GM21786 (cell line): ENCODE measurements around the gene SETD3.

Source experiments
- ATAC-seq: cut with Tn5 transposase; IDR thresholded peaks from one replicate; pipeline ENCODE4 v1.9.1; 2021; ENCODE audit not compliant: unreplicated experiment

SETD3 gene

DNA sequence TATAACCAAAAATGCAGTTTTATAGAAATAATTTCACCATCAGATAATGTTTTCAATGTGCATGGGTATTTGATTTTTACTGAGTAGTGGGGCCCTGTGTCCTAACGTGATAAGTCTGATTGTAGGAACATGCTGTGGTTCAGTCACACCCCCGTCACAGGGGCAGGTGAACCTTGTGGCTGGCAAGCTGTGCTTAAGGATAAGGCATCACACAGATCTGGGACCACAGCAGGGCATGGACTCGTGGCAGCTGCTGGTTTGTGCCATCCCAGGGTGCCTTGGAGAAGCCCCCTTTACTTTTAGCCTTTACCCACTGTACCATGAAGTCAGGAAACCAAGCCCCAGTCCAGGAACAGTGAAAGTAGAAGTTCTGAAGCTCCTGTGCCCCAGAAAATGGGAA lies 17.2 kb upstream of the SETD3 start:
- ATAC-seq = no peak

GRCh38 chr14:99497341-99497740 lies 16.7 kb upstream of the SETD3 start:
- ATAC-seq = no peak

GRCh38 chr14:99484106-99484505 lies 3.4 kb upstream of the SETD3 start:
- ATAC-seq = no peak

DNA sequence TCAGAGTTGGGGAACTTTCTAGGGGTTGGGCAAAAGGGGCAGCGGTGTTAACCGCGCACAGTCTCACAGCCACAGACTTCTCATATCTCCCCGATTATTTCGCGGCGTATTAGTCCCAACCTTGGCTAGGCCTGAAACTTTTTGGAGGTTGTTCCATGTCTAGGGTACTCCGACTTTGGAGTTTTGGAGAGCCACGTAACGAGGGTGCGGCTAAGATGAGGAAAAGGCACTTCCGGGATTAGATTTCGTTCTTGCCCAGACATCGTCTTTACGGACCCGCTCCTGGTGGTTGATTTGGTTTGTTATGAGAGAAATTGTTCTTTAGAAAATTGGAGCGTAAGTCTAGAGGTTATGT lies 1.1 kb upstream of the SETD3 start:
- no peak for ATAC-seq

GRCh38 chr14:99480917-99481744 lies 472 bp upstream of the SETD3 start, which contains the start of gene CCNK:
TSS of gene CCNK (plus strand) at chr14:99481409. CDS start at chr14:99492678, 11,269 bp downstream.
- ATAC-seq = peak; percentile 87

DNA sequence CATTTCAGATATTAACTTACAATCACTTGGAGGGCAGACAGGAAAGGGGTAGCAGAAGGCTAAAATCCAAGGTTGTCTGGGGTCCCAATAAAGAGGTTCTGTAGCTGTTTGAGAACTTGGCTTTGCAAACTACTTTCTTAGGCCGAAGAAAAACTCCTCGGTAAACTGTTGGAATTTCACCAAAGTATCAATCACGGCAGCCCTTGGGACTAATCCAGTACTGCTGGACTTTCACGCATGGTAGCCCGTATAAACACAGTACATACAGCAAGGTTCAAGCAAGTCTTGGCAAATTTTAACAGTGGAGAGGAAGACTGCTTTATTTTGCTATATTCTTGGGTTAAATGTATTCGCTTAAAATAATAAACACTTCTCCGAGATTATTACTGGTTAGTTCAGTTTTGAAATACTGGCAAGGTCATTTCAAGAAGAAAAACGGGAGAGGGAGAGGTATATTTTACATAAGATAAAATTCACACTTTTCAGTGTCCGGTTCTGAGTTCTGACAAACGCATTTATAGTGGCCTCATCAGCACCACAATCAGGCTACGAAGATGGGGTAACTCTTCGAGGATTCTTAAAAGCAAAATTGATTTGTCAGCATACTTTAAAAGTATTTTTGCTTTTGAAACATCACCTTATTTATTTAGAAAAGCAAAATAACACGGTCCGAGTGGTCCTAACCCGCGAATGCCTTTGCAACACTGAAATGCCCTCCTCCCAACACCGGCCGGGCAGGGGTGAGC lies 1.3 kb downstream of the SETD3 start:
- no peak for ATAC-seq

DNA sequence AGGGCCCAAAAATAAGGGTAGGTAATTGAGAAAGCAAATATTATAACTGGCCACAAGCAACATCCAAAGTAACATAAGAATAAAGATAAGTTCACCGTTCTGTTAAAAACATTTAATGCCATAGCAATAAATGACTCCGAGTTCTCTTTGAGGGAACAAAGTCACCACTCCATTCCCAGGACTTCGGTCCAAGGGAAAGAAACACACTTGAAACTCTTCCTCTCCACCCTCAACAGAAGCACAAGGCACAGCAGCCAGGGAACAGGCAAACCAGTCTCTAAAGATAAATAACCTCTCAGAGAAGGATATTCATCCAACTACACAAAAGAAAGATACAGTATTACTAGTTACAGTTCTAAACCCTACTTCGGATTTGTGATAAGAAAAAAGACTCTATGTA lies 2.5 kb downstream of the SETD3 start:
- no peak for ATAC-seq

DNA sequence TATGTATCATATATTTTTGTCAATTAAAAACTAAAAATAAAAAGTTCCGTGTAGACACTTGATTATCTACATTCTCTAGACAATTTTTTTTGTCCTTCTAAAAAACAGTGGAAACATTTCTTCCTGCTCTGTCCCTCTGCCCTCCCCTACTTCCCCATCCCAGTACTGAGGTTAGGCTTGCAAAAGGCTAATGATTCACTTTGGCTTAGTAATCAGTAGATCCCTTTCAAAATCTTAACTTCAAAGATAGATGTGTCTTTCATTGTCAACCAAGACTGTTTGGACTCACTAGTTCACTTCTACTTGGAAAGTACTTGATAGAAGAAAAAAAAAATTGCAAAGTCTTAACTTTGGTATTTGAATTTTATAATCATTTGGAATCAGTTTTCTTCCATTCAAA lies 3.8 kb downstream of the SETD3 start:
- ATAC-seq = no peak

DNA sequence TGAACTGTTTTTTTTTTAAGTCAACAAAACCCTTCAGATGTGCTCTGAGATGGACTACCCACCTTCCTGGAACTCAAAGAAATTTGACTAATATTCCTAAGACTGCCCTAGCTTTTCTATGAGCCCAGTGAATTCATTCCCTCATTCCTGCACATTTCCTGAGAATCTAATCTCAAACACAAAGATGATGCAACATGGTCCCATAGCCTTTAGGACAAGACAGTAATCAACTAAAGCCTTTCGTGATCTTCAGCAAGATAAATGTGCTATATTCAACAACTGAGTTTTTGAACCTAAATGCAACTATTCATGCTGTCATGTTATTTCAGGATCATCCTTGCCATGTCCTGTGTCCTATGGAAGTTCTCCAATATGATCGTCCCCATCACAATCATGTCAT lies 5.0 kb downstream of the SETD3 start:
- ATAC-seq = no peak

- ATAC-seq = no peak
Observed at GRCh38 chr14:99475179-99475578, 5.5 kb downstream of the SETD3 start.

GRCh38 chr14:99473458-99473857 lies 7.2 kb downstream of the SETD3 start:
- no peak for ATAC-seq

GRCh38 chr14:99472937-99473336 lies 7.7 kb downstream of the SETD3 start:
- ATAC-seq = no peak

- ATAC-seq = no peak
Observed at GRCh38 chr14:99471731-99472130, 8.9 kb downstream of the SETD3 start.

GRCh38 chr14:99468836-99469592 lies 11.6 kb downstream of the SETD3 start:
- no peak for ATAC-seq

- ATAC-seq = no peak
Observed at GRCh38 chr14:99468081-99468480, 12.6 kb downstream of the SETD3 start.

DNA sequence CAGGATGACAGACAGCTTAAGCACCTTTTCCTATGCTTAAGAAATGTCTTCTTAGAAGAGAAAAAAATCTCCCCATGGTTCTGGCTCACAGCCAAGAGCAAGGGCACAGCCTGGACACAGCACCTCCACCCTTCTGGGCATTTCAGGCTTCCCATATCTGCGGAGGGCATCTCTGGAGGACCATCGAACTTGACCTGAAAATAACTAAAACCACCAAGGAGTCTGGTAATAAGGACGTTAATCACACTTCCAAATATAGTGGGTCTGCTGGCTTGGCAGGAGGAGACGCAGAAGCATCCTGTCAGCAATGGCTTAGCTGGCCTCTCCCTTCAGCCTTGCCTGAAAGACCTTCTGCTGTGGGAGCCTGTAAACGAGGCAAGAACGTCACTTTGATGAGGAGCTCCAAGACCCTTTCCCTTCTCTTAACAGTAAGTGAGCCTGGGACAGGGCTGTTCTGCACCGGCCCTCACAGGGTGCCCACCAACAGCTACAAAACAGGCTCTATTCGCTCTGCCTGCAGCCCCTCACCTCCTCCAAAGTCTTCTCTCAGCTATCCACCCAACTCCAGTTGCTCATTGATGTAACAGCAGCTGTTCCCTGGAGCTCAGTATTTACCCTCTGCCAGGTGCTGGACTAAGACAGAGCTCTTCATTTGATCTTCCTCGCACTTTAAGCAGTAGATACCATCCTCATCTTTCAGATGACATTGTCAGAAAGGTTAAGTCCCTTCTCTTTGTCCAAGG lies 13.2 kb downstream of the SETD3 start:
- no peak for ATAC-seq

- ATAC-seq = no peak
Observed at GRCh38 chr14:99466758-99467157, 13.9 kb downstream of the SETD3 start.

- ATAC-seq = no peak
Observed at GRCh38 chr14:99465288-99465687, 15.4 kb downstream of the SETD3 start.

DNA sequence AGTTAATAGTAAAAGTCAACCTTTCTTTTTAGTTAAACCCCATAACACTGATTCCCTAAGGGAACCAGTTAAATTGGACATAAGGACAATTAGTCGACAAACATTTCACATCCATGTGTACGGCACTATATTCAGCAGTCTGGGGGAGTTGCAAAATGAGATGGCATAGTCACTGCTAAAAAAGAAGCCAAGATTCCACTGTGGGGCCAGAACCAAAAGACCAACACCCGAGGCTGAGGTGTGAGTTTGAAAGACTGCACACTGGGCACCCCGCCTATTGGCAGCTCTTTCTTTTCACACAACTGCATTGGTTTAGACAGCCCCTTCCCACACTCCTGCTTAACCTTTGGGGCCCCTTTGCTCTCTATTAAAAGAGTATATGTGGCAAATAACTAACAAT lies 16.7 kb downstream of the SETD3 start:
- no peak for ATAC-seq

- ATAC-seq = no peak
Observed at GRCh38 chr14:99462210-99462609, 18.4 kb downstream of the SETD3 start.
